PC-3 (cell line): Measurements from ENCODE around the gene CAMKK2. TPM values are rescaled to one million over a fixed set of nuclear protein-coding genes. Genes with fewer than 3 reads are reported as not detected.
A peak's percentile ranks its signal among the peaks of the same experiment; 100 is the strongest.

Experiments used
- ATAC-seq: fragments of 200-7000 bp; cut with Tn5 transposase; 2 replicates; pipeline ENCODE4 v1.9.1; 2020; ENCODE audit warnings: mild to moderate bottlenecking, moderate library complexity
- BruUV-seq: library from RNA; stranded (reverse); fragments of 400-500 nt; replicated peaks from 2 replicates; lab custom pipeline; 2021; lab: Mats Ljungman, UMichigan
- CTCF ChIA-PET: fragments of 300-600 bp; sonication (Branson Sonifier 250); formaldehyde crosslinking; loops from one replicate; lab custom pipeline; 2022; ENCODE audit warnings: antibody characterized with exemption; lab: Charles Lee
- POLR2A ChIA-PET: fragments of 300-600 bp; sonication (Branson Sonifier 250); formaldehyde crosslinking; loops from one replicate; lab custom pipeline; 2022; ENCODE audit warnings: antibody characterized with exemption; ENCODE audit not compliant: unreplicated experiment; lab: Charles Lee
- DNase-seq: peaks from one replicate; pipeline ENCODE4 v3.0.0-alpha.2; 2015
- H2AFZ ChIP-seq: fragments of 300-600 bp; sonication (generic); 2 replicates; pipeline ENCODE4 v1.6.0; 2016; ENCODE audit warnings: antibody characterized with exemption, low read length
- H3F3A ChIP-seq: fragments of 300-600 bp; sonication (generic); one replicate; pipeline ENCODE4 v1.6.0; 2017; ENCODE audit warnings: antibody characterized with exemption, low read length, control low read depth, mild to moderate bottlenecking; ENCODE audit not compliant: unreplicated experiment
- H3K27ac ChIP-seq: fragments of 300-600 bp; sonication (generic); 2 replicates; pipeline ENCODE4 v1.5.1; 2016; ENCODE audit warnings: mild to moderate bottlenecking, low read length
- H3K27me3 ChIP-seq: fragments of 300-600 bp; sonication (generic); 2 replicates; pipeline ENCODE4 v1.6.1; 2016; ENCODE audit warnings: low read length, mixed read lengths
- H3K36me3 ChIP-seq: fragments of 300-600 bp; sonication (generic); 2 replicates; pipeline ENCODE4 v1.6.1; 2016; ENCODE audit warnings: low read depth, mixed run types, low read length, mixed read lengths
- H3K4me1 ChIP-seq: fragments of 300-600 bp; sonication (generic); 2 replicates; pipeline ENCODE4 v1.5.1; 2016; ENCODE audit warnings: low read length; ENCODE audit not compliant: insufficient read depth
- H3K4me2 ChIP-seq: fragments of 300-600 bp; sonication (generic); 2 replicates; pipeline ENCODE4 v1.6.0; 2016; ENCODE audit warnings: low read length
- H3K4me3 ChIP-seq: fragments of 300-600 bp; sonication (generic); 2 replicates; pipeline ENCODE4 v1.5.1; 2016; ENCODE audit warnings: mild to moderate bottlenecking, low read length, mixed read lengths
- H3K79me2 ChIP-seq: fragments of 300-600 bp; sonication (generic); 2 replicates; pipeline ENCODE4 v1.6.1; 2017; ENCODE audit warnings: low read length, mixed read lengths
- H3K9ac ChIP-seq: fragments of 300-600 bp; sonication (generic); 2 replicates; pipeline ENCODE4 v1.6.0; 2016; ENCODE audit warnings: mild to moderate bottlenecking, low read length
- H3K9me2 ChIP-seq: fragments of 300-600 bp; sonication (generic); replicated peaks from 2 replicates; pipeline ENCODE4 v1.6.1; 2016; ENCODE audit warnings: mixed run types, low read length, mixed read lengths
- H3K9me3 ChIP-seq: fragments of 300-600 bp; sonication (generic); 2 replicates; pipeline ENCODE4 v1.6.1; 2016; ENCODE audit warnings: low read length, mixed read lengths
- H4K20me1 ChIP-seq: fragments of 300-600 bp; sonication (generic); 2 replicates; pipeline ENCODE4 v1.6.1; 2016; ENCODE audit warnings: low read length, mixed read lengths
- CTCF ChIP-seq: fragments of 300-600 bp; sonication (generic); conservative IDR thresholded peaks from 2 replicates; pipeline ENCODE4 v1.5.1; 2017; ENCODE audit warnings: antibody characterized with exemption, low read depth, mild to moderate bottlenecking, low read length
- EZH2 ChIP-seq: fragments of 300-600 bp; sonication (generic); IDR thresholded peaks from one replicate; pipeline ENCODE4 v1.6.1; 2017; ENCODE audit warnings: antibody characterized with exemption, mild to moderate bottlenecking, low read length; ENCODE audit not compliant: unreplicated experiment
- EZH2phosphoT487 ChIP-seq: fragments of 300-600 bp; sonication (generic); IDR thresholded peaks from 2 replicates; pipeline ENCODE4 v1.6.1; 2018; ENCODE audit warnings: mild to moderate bottlenecking, antibody characterized with exemption, low read length, borderline replicate concordance
- intact Hi-C: fragments of 100-400 bp; cut with micrococcal nuclease; formaldehyde crosslinking; loops from 2 replicates; pipeline ENCODE4 v1.9.0; 2023
- total RNA-seq: library from RNA; depleted of rRNA; stranded (reverse); fragments of >200 nt; gene quantifications from 2 replicates; pipeline ENCODE4 v1.2.3, GENCODE V29; 2014

The CAMKK2 gene
- total RNA-seq, 1 experiment from 2014 or later: 26.5 TPM

DNA sequence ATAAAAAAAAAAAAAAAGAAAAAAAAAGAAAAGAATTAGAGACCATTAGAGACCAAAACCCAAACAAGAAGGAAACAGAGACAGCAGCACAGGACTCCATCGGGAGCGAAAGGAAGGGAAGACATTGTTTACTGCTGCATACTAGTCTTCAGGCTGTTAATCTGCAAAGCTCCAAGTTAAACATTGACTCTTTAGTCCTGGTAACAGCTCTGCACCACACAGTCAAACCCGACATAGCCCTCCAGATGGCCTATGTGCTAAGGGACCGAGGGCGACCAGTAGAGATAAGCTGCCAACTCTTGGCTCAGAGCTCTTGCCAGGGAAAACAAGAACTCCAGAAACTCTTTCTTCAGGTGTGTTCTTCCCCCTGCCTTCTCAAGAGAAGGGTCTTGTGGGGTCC is 78.7 kb downstream of the CAMKK2 start:
- POLR2A ChIA-PET: no interaction called here
- Histone ChIP-seq H3K4me3 (no peak overlapping the region), H4K20me1 (no peaks in the 10 kb centered on the region), H3K27me3 (no peaks in the 10 kb centered on the region), H3K4me2 (no peak overlapping the region), H3K4me1 (peaks cover 32% of the 10 kb centered on the region), H3K9me2 (no peaks in the 10 kb centered on the region), H3K36me3 (no peaks in the 10 kb centered on the region), H3K9me3 (no peaks in the 10 kb centered on the region), H2AFZ (no peak overlapping the region), H3K9ac (no peak overlapping the region), H3F3A (no peaks in the 10 kb centered on the region), H3K27ac (no peak overlapping the region), H3K79me2 (peaks cover 7% of the 10 kb centered on the region; the same call in 1 of the 2 replicates)
- intact Hi-C loops: no loop called here
- no peak for TF ChIP-seq CTCF
- no peak for TF ChIP-seq EZH2phosphoT487
- DNase-seq (no peak), ATAC-seq (no peak)
- CTCF ChIA-PET: no interaction called here
- no TSS peak for BruUV-seq

DNA sequence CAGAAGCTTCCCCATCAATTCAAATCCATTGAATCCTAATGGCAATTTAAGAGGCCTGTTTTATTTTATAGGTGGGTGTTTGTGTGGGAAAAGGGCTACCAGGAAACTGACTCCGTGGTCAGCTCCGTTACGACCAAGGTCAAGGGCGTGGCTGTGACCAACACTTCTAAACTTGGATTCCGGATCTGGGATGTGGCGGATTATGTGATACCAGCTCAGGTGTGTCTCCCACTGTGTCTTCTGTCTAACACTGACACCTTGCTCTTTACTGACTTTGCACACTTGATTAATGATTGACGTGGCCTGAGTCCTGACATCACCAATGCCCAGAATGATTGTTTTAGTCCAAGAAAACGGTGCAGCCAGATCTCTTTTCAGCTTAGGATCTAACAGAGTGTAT is 79.4 kb downstream of the CAMKK2 start:
- CTCF ChIA-PET: no interaction called here
- TF ChIP-seq CTCF (no peak), EZH2phosphoT487 (no peak), EZH2 (no peak)
- no peaks in the 10 kb centered on the region for H3F3A ChIP-seq
- DNase-seq (peak; percentile 24), ATAC-seq (peak; percentile 21; the same call in 1 of the 2 replicates)
- H3K36me3 ChIP-seq: no peaks in the 10 kb centered on the region
- no peaks in the 10 kb centered on the region for H3K27me3 ChIP-seq
- no peaks in the 10 kb centered on the region for H3K9me3 ChIP-seq
- H3K9me2 ChIP-seq: no peaks in the 10 kb centered on the region
- intact Hi-C loops: no loop called here
- BruUV-seq: no TSS peak
- H3K4me2 ChIP-seq: no peak overlapping the region
- H4K20me1 ChIP-seq: no peaks in the 10 kb centered on the region
- no peak overlapping the region for H3K9ac ChIP-seq
- H2AFZ ChIP-seq: no peak overlapping the region
- peaks cover 32% of the 10 kb centered on the region for H3K4me1 ChIP-seq
- POLR2A ChIA-PET: no interaction called here
- no peak overlapping the region for H3K27ac ChIP-seq
- H3K4me3 ChIP-seq: no peak overlapping the region
- peaks cover 7% of the 10 kb centered on the region; the same call in 1 of the 2 replicates for H3K79me2 ChIP-seq

- Histone ChIP-seq H3K4me1 (peaks cover 32% of the 10 kb centered on the region), H3K9ac (no peak overlapping the region), H3K27ac (no peak overlapping the region), H3K9me2 (no peaks in the 10 kb centered on the region), H3K9me3 (no peaks in the 10 kb centered on the region), H2AFZ (no peak overlapping the region), H3F3A (no peaks in the 10 kb centered on the region), H3K4me2 (no peak overlapping the region), H3K4me3 (no peak overlapping the region), H3K27me3 (no peaks in the 10 kb centered on the region), H3K79me2 (peaks cover 11% of the 10 kb centered on the region), H3K36me3 (no peaks in the 10 kb centered on the region), H4K20me1 (no peaks in the 10 kb centered on the region)
- POLR2A ChIA-PET: interaction anchor here (0.7 kb wide), 1 partner anchor 204 kb away, joined by 4 read pairs; no protein-coding TSS in a partner anchor
- TF ChIP-seq CTCF (no peak), EZH2 (no peak), EZH2phosphoT487 (no peak)
- BruUV-seq: no TSS peak
- CTCF ChIA-PET: no interaction called here
- ATAC-seq (no peak), DNase-seq (no peak)
- intact Hi-C loops: no loop called here
Observed at GRCh38 chr12:121216102-121216501, 80.4 kb downstream of the CAMKK2 start.
